Psoas muscle (tissue), 8 donors: ENCODE data around the gene EIF4EBP3. TPM values are rescaled to one million over a fixed set of nuclear protein-coding genes. Genes with fewer than 3 reads are reported as not detected.

Experiments
- ATAC-seq, 4 donors: fragments of 200-7000 bp; cut with Tn5 transposase; one replicate each; pipeline ENCODE4 v1.9.1; 2020; ENCODE audit warnings: moderate library complexity in 3 of 4, mild to moderate bottlenecking in 2 of 4
- DNase-seq, 2 donors: peaks; one replicate each; pipeline ENCODE4 v3.0.0-alpha.2; 2020
- H3K27ac ChIP-seq: fragments of 200-600 bp; one replicate; pipeline ENCODE4 v1.8.0; 2022
- H3K27me3 ChIP-seq, 3 donors: fragments of 200-600 bp in 1 of 3; one replicate each; pipeline versions ENCODE4 v1.6.1 to v1.8.0; 2013 to 2022; ENCODE audit warnings: low read length in 2 of 3, mild to moderate bottlenecking in 2 of 3, moderate library complexity in 1 of 3; ENCODE audit not compliant: insufficient read depth in 3 of 3
- H3K36me3 ChIP-seq, 2 donors: fragments of 200-600 bp in 1 of 2; one replicate each; pipeline versions ENCODE4 v1.6.1 to v1.8.0; 2013 to 2022; ENCODE audit warnings: low read depth in 1 of 2, mild to moderate bottlenecking in 1 of 2, moderate library complexity in 1 of 2; ENCODE audit not compliant: insufficient read depth in 1 of 2
- H3K4me1 ChIP-seq: fragments of 200-600 bp; one replicate; pipeline ENCODE4 v1.8.0; 2022
- H3K4me3 ChIP-seq: fragments of 200-600 bp; one replicate; pipeline ENCODE4 v1.8.0; 2022; ENCODE audit warnings: mild to moderate bottlenecking
- H3K9me3 ChIP-seq: fragments of 200-600 bp; one replicate; pipeline ENCODE4 v1.8.0; 2022
- WGBS, 3 donors: extraction: QIAGEN DNeasy Blood & Tissue Kit; methylation state at CpG; one replicate each; pipeline versions ENCODE4 v1.1.6 to v1.1.7; 2013; 5-methylcytosine and 5-hydroxymethylcytosine counted together
- intact Hi-C, 2 donors: fragments of 100-400 bp; cut with DNase I; formaldehyde crosslinking; loops; one replicate each; pipeline versions ENCODE4 v1.11.0 to v1.14.2; 2022
- polyA plus RNA-seq, 3 donors: library from polyadenylated mRNA; stranded (reverse); fragments of 200-250 nt; gene quantifications; one replicate each; pipeline ENCODE4 v1.2.3, GENCODE V29; 2013
- total RNA-seq, 4 donors: library from RNA; stranded (reverse); fragmentation: NEBNext Ultra II Directional in 2 of 4; extraction: Animal tissue kit (Norgen Biotek cat#: 25700) in 2 of 4; gene quantifications; one replicate each; pipeline versions ENCODE4 v1.2.1 to v1.2.4, GENCODE V29; 2021 to 2023
- TF ChIP-seq, protein P1 (sequence below): fragments of 200-600 bp; IDR thresholded peaks from one replicate; pipeline ENCODE4 v1.8.0; 2022; ENCODE audit warnings: antibody characterized with exemption
- donor health status: healthy with polysubstance abuse.
- donor health status: DM: no; HTN: no; CAD: no; lungs with moderate emphysema.
- donor health status: Bipolar disorder and iron deficiency.
- donor health status: healthy.
- donor health status: DM: yes; HTN: yes; CAD: no.
- donor health status: DM: no; HTN: no; CAD: no.
- donor health status: DM: no; HTN: no; CAD: no.
- donor health status: DM: yes; HTN: yes; CAD: no.

Gene EIF4EBP3
- total and polyA plus RNA-seq, 7 donors, result 31.7 to 116 (median 44.8) TPM

DNA sequence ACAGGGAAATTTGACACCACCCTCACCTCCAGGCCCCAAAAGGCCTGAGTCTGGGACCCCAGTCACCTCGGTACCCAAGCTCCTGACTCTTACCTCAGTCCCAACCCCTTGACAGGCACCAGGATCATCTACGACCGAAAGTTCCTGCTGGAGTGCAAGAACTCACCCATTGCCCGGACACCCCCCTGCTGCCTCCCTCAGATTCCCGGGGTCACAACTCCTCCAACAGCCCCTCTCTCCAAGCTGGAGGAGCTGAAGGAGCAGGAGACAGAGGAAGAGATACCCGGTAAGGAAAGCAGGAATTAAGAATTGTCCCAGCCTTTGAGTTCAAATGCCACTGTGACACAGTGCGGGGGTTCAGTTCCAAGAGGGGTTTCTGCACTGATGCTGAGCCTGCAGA lies 1.3 kb downstream of the EIF4EBP3 start:
- Histone ChIP-seq H3K4me3 (peak overlapping the region; percentile 23), H3K27ac (peak overlapping the region; percentile 98), H3K36me3 (peaks cover 4 to 63% of the 10 kb centered on the region in 2 donors), H3K4me1 (peaks cover 43% of the 10 kb centered on the region), H3K9me3 (no peaks in the 10 kb centered on the region), H3K27me3 (no peaks in the 10 kb centered on the region)
- 60 to 67% (median 60%) methylated on average over 7 of the region's 7 CpGs for WGBS, 3 donors
- intact Hi-C loops, result no loop called here
- DNase-seq (no peak), ATAC-seq (no peak)
- TF ChIP-seq, protein P1, sequence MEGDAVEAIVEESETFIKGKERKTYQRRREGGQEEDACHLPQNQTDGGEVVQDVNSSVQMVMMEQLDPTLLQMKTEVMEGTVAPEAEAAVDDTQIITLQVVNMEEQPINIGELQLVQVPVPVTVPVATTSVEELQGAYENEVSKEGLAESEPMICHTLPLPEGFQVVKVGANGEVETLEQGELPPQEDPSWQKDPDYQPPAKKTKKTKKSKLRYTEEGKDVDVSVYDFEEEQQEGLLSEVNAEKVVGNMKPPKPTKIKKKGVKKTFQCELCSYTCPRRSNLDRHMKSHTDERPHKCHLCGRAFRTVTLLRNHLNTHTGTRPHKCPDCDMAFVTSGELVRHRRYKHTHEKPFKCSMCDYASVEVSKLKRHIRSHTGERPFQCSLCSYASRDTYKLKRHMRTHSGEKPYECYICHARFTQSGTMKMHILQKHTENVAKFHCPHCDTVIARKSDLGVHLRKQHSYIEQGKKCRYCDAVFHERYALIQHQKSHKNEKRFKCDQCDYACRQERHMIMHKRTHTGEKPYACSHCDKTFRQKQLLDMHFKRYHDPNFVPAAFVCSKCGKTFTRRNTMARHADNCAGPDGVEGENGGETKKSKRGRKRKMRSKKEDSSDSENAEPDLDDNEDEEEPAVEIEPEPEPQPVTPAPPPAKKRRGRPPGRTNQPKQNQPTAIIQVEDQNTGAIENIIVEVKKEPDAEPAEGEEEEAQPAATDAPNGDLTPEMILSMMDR, result no peak

DNA sequence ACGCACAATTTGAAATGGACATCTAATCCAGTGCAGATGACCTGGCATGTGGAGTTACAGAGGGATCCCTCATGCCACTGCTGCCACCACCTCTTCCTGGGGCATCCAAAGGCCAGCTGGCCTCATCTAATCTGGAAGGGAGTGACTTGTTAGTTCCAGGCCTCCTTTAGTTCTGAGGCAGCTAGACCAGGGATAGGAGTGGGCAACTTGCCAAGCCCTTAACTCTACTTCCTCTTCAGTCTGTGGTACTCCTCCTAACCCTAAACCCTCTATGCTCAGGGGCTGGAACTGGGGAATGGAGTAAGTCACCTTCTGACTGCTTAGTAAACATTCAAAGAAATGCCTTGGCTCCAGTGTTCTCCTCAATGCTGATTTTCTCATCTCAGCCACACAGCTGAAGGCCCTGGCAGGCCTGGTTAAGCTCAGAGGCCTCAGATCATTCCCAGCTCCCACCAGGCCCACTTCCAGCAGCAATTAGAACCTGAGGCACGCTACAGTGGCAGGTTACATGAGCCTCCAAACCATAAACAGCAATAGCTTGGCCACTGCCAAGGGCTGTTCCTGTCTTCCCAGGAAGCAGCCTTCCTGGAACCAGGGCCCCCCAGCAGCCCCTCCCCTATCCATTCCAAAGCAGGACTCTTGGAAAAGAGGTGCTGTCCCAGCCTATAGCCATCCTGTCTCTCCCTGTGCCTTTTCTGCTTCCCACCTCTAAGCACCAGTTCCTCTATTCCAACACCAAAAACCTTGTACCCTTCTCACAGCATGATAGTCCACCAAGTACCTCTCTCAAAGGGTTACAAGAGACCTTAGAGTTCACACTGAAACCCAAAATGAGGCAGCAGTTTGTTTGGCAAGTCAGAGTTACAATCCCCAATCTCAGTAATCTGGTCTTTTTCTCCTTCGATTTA lies 2.0 kb downstream of the EIF4EBP3 start:
- Histone ChIP-seq H3K4me3 (peak overlapping the region; percentile 23), H3K4me1 (peaks cover 43% of the 10 kb centered on the region), H3K27ac (peak overlapping the region; percentile 98), H3K27me3 (no peaks in the 10 kb centered on the region), H3K36me3 (peaks cover 4 to 56% of the 10 kb centered on the region in 2 donors), H3K9me3 (no peaks in the 10 kb centered on the region)
- DNase-seq (peak; percentile 58 to 75), ATAC-seq (peak; percentile 33 to 44 (median 44))
- 26 to 44% (median 37%) methylated on average over 3 of the region's 3 CpGs for WGBS, 3 donors
- TF ChIP-seq, protein P1, result no peak
- intact Hi-C loops, result no loop called here

DNA sequence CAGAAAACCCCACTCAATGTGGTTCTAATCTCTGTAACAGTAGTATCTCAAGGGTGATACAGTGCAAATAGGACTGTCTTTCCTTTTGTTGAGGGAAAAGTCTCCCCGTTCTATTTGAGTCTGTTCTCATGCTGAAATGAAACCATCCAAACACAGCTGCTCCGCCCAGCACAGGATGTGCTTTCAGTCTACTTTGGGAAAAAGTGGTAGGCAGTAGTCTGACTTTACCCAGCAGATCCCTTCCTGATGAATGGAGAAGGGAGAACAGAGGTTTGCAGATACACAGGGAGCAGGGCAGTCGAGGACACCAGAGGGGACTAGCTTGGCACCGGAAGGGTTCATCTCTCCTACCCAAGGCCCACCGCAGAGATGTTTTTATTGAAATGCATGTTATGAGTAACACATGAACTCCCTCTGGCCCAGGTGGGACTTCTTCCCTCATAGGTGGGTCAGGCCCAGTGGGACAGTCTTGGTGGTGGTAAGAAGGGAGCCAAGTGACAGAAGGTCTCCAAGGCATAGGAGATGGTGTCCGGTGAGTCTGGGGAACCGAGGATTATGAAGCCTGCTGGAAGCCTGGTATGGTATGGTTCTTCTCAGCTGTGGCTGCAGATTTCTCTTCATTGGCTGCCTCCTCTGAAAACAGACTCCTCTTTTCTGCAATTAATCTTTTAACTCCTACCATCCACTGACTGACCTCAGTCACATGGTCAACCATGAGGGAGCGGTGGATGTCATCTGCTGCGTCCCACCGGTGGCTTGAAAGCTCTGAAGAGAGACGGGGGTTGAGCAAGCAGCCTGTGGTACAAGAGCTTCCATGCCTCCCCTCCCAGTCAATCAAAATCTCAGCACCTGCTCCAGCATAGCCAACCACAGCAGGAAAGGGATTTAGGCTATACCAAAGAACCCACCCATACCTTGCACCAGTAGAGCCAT lies 3.0 kb downstream of the EIF4EBP3 start:
- ATAC-seq, result no peak
- H3K27ac ChIP-seq, result peak overlapping the region; percentile 98
- no peak overlapping the region for H3K4me3 ChIP-seq
- no peaks in the 10 kb centered on the region for H3K27me3 ChIP-seq
- H3K9me3 ChIP-seq, result no peaks in the 10 kb centered on the region
- TF ChIP-seq, protein P1, result no peak
- WGBS, 3 donors, result 73 to 81% (median 75%) methylated on average over 11 of the region's 11 CpGs
- intact Hi-C loops, result no loop called here
- peaks cover 52% of the 10 kb centered on the region for H3K4me1 ChIP-seq
- H3K36me3 ChIP-seq, result peaks cover 4 to 47% of the 10 kb centered on the region in 2 donors
- DNase-seq, result no peak

DNA sequence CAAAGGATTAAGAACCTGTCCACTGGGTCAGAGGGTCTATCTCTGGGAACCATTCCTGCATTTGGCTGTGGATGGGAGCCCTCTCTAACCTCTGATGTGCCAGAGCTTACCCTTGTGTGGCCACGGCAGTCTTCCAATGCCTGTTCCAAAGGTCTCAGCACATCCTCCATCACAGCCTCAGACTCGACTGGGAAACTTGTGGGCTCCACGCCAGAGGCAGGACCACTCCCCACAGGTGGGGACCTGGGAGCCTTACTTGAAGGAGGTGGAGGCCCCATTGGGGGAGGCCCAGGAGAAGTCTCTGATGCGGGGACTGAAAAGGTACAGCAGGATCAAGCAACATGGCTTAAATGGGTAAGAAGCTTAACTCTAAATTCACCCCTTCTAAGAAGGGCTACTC lies 4.4 kb downstream of the EIF4EBP3 start:
- no peak overlapping the region for H3K4me3 ChIP-seq
- no peaks in the 10 kb centered on the region for H3K27me3 ChIP-seq
- 79 to 84% (median 82%) methylated on average over 4 of the region's 4 CpGs for WGBS, 3 donors
- ATAC-seq, result no peak
- H3K27ac ChIP-seq, result no peak overlapping the region
- DNase-seq, result no peak
- peaks cover 4 to 41% of the 10 kb centered on the region in 2 donors for H3K36me3 ChIP-seq
- intact Hi-C loops, result no loop called here
- peaks cover 55% of the 10 kb centered on the region for H3K4me1 ChIP-seq
- TF ChIP-seq, protein P1, result no peak
- no peaks in the 10 kb centered on the region for H3K9me3 ChIP-seq
